ENCODE results near the gene BRI3BP.

BRI3BP gene

DNA sequence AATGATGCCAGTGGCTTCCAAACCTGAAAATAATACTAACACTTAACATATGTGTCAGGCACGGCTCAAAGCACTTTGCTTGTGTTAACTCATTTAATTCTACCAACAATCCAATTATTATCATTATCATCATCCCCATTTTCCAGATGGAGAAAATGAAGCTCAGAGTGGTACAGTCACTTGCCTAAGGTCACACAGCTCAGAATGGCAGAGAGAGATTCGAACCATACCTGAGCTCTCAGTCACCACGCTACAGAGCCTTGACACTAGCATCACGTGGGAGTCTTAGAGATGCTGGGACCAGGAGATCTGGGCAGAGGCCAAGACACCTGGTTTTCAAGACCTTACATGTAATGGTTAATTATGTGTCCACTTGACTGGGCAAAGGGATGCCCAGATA lies 38.7 kb upstream of the BRI3BP start:
- TF ChIP-seq EZH2phosphoT487 (IDR thresholded peaks at IDR 0.05; ENCODE audit: borderline replicate concordance) = no peak
- TF ChIP-seq, protein P1, sequence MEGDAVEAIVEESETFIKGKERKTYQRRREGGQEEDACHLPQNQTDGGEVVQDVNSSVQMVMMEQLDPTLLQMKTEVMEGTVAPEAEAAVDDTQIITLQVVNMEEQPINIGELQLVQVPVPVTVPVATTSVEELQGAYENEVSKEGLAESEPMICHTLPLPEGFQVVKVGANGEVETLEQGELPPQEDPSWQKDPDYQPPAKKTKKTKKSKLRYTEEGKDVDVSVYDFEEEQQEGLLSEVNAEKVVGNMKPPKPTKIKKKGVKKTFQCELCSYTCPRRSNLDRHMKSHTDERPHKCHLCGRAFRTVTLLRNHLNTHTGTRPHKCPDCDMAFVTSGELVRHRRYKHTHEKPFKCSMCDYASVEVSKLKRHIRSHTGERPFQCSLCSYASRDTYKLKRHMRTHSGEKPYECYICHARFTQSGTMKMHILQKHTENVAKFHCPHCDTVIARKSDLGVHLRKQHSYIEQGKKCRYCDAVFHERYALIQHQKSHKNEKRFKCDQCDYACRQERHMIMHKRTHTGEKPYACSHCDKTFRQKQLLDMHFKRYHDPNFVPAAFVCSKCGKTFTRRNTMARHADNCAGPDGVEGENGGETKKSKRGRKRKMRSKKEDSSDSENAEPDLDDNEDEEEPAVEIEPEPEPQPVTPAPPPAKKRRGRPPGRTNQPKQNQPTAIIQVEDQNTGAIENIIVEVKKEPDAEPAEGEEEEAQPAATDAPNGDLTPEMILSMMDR (conservative IDR thresholded peaks at IDR 0.05; ENCODE audit: low read length) = no peak
- no peaks in the 10 kb centered on the region for H4K20me1 ChIP-seq (ENCODE audit: insufficient read depth, low read length, poor library complexity, severe bottlenecking)
- peaks cover 19% of the 10 kb centered on the region; the same call in 1 of the 2 replicates for H3K36me3 ChIP-seq (ENCODE audit: insufficient read depth, low read length)

DNA sequence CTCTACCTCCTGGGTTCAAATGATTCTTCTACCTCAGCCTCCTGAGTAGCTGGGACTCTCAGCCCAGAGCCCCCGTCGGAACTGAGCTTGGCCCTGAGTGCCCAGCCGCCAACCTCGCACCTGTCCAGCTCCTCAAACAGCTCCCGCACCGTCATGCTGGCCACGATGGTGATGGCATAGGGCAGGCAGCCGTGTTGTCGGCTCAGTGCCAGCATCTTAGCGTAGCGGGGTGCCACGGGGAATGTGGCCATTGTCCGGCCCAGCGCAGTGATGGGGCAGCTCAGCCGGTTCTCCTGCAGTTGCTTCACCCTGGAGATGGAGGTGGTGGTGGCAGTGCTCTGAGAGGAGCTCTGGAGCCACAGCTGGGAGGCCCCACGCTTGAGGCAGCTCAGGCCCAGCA lies 36.9 kb upstream of the BRI3BP start:
- Histone ChIP-seq H3K27me3 (ENCODE audit: insufficient read depth, low read length, poor library complexity, severe bottlenecking) (no peaks in the 10 kb centered on the region), H3K4me1 (ENCODE audit: insufficient read depth, low read length, poor library complexity, severe bottlenecking) (no peaks in the 10 kb centered on the region), H3K36me3 (ENCODE audit: insufficient read depth, low read length) (peaks cover 24% of the 10 kb centered on the region; the same call in 1 of the 2 replicates), H4K20me1 (ENCODE audit: insufficient read depth, low read length, poor library complexity, severe bottlenecking) (no peaks in the 10 kb centered on the region), H3K4me2 (ENCODE audit: low read depth, low read length, poor library complexity, severe bottlenecking) (no peak overlapping the region), H2AFZ (ENCODE audit: low read length) (no peak overlapping the region), H3K9me2 (replicated peaks; ENCODE audit: low read depth, low read length) (no peaks in the 10 kb centered on the region), H3K79me2 (ENCODE audit: insufficient read depth, low read length) (no peaks in the 10 kb centered on the region), H3K9ac (ENCODE audit: low read depth, low read length, poor library complexity, severe bottlenecking) (no peak overlapping the region), H3K9me3 (ENCODE audit: insufficient read depth, low read depth, low read length) (no peaks in the 10 kb centered on the region), H3K4me3 (ENCODE audit: low read length, poor library complexity, severe bottlenecking) (no peak overlapping the region), H3F3A (ENCODE audit: low read depth) (no peaks in the 10 kb centered on the region)
- TF ChIP-seq EZH2phosphoT487 (IDR thresholded peaks at IDR 0.05; ENCODE audit: borderline replicate concordance) = no peak
- TF ChIP-seq, protein P1 (conservative IDR thresholded peaks at IDR 0.05; ENCODE audit: low read length) = no peak

More for the DNA sequence above, 38.7 kb upstream of the BRI3BP start:
- H3K4me2 ChIP-seq (ENCODE audit: low read depth, low read length, poor library complexity, severe bottlenecking) = no peak overlapping the region
- no peak overlapping the region for H3K9ac ChIP-seq (ENCODE audit: low read depth, low read length, poor library complexity, severe bottlenecking)
- no peak overlapping the region for H3K4me3 ChIP-seq (ENCODE audit: low read length, poor library complexity, severe bottlenecking)
- H3F3A ChIP-seq (ENCODE audit: low read depth) = no peaks in the 10 kb centered on the region
- no peaks in the 10 kb centered on the region for H3K27me3 ChIP-seq (ENCODE audit: insufficient read depth, low read length, poor library complexity, severe bottlenecking)
- no peaks in the 10 kb centered on the region for H3K9me2 ChIP-seq (replicated peaks; ENCODE audit: low read depth, low read length)
- no peaks in the 10 kb centered on the region for H3K4me1 ChIP-seq (ENCODE audit: insufficient read depth, low read length, poor library complexity, severe bottlenecking)
- no peaks in the 10 kb centered on the region for H3K9me3 ChIP-seq (ENCODE audit: insufficient read depth, low read depth, low read length)
- no peak overlapping the region for H2AFZ ChIP-seq (ENCODE audit: low read length)
- no peaks in the 10 kb centered on the region for H3K79me2 ChIP-seq (ENCODE audit: insufficient read depth, low read length)

DNA sequence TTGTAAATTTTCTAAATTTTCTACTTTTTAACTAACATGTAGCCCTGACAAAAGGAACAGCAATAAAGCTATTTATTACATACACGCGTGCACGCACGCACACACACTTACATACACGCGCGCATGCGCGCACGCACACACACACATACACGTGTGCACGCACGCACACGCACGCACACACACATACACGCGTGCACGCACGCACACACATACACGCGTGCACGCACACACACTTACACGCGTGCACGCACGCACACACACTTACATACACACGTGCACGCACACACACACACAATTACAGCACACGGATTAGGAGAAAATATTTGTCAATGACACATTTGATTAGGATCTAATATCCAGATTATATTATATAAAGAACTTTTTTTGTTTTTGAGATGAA lies 32.4 kb upstream of the BRI3BP start:
- H4K20me1 ChIP-seq (ENCODE audit: insufficient read depth, low read length, poor library complexity, severe bottlenecking) = no peaks in the 10 kb centered on the region
- no peaks in the 10 kb centered on the region for H3K9me2 ChIP-seq (replicated peaks; ENCODE audit: low read depth, low read length)
- no peaks in the 10 kb centered on the region for H3K79me2 ChIP-seq (ENCODE audit: insufficient read depth, low read length)
- no peaks in the 10 kb centered on the region for H3F3A ChIP-seq (ENCODE audit: low read depth)
- peaks cover 33% of the 10 kb centered on the region; the same call in 1 of the 2 replicates for H3K36me3 ChIP-seq (ENCODE audit: insufficient read depth, low read length)
- H3K9me3 ChIP-seq (ENCODE audit: insufficient read depth, low read depth, low read length) = no peaks in the 10 kb centered on the region
- H3K4me2 ChIP-seq (ENCODE audit: low read depth, low read length, poor library complexity, severe bottlenecking) = no peak overlapping the region
- H3K9ac ChIP-seq (ENCODE audit: low read depth, low read length, poor library complexity, severe bottlenecking) = no peak overlapping the region
- no peaks in the 10 kb centered on the region for H3K4me1 ChIP-seq (ENCODE audit: insufficient read depth, low read length, poor library complexity, severe bottlenecking)
- H3K27me3 ChIP-seq (ENCODE audit: insufficient read depth, low read length, poor library complexity, severe bottlenecking) = no peaks in the 10 kb centered on the region
- no peak for TF ChIP-seq EZH2phosphoT487 (IDR thresholded peaks at IDR 0.05; ENCODE audit: borderline replicate concordance)
- TF ChIP-seq, protein P1 (conservative IDR thresholded peaks at IDR 0.05; ENCODE audit: low read length) = no peak
- H3K4me3 ChIP-seq (ENCODE audit: low read length, poor library complexity, severe bottlenecking) = no peak overlapping the region
- no peak overlapping the region for H2AFZ ChIP-seq (ENCODE audit: low read length)

Data from Loucy (cell line).